Sigmoid colon (tissue), 4 donors: ENCODE data around the gene TXN.

Experiments
- POLR2A ChIP-seq, 2 donors: fragments of 450-650 bp; IDR thresholded peaks; one replicate each; pipeline ENCODE4 v1.6.1; 2016; ENCODE audit warnings: antibody characterized with exemption in 2 of 2, mild to moderate bottlenecking in 2 of 2, moderate library complexity in 2 of 2
- POLR2AphosphoS5 ChIP-seq, 4 donors: sonication (generic); formaldehyde crosslinking; IDR thresholded peaks; one replicate each; pipeline ENCODE4 v1.6.1; 2017; ENCODE audit warnings: antibody characterized with exemption in 4 of 4
- TF ChIP-seq, protein P1 (sequence below), 4 experiments: fragments of 450-650 bp in 3 of 4; fragments of 200-600 bp in 1 of 4; IDR thresholded peaks; one replicate each; pipeline ENCODE4 v1.5.1; 2016 to 2019; ENCODE audit warnings: antibody characterized with exemption in 4 of 4, mild to moderate bottlenecking in 3 of 4, moderate library complexity in 2 of 4

DNA sequence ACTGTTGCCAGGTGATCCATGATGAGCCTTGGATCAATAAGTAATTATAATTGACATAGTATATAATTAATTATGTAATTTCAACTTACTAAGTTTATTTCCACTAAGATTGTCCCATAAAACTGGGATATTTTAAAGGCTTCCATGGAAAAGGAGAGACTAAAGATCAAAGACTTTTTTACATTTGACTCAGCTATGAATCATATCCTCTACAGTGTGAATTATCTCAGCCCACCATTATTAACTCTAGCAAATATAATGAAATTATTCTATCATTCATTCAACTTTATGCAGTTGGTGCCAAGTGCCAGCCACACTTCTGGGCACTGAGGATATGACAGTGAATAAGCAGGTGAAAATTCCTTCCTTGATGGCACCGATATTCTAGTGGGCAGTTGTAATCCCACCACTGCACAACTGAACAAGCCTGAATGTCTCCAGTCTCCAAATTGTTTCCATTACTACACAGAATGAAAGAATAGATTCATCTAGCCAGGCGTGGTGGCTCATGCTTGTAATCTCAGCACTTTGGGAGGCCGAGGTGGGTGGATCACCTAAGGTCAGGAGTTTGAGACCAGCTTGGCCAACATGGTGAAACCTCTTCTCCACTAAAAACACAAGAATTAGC lies 21.9 kb upstream of the TXN start:
- no peak for TF ChIP-seq POLR2A (IDR thresholded peaks at IDR 0.05)
- TF ChIP-seq, protein P1, sequence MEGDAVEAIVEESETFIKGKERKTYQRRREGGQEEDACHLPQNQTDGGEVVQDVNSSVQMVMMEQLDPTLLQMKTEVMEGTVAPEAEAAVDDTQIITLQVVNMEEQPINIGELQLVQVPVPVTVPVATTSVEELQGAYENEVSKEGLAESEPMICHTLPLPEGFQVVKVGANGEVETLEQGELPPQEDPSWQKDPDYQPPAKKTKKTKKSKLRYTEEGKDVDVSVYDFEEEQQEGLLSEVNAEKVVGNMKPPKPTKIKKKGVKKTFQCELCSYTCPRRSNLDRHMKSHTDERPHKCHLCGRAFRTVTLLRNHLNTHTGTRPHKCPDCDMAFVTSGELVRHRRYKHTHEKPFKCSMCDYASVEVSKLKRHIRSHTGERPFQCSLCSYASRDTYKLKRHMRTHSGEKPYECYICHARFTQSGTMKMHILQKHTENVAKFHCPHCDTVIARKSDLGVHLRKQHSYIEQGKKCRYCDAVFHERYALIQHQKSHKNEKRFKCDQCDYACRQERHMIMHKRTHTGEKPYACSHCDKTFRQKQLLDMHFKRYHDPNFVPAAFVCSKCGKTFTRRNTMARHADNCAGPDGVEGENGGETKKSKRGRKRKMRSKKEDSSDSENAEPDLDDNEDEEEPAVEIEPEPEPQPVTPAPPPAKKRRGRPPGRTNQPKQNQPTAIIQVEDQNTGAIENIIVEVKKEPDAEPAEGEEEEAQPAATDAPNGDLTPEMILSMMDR (IDR thresholded peaks at IDR 0.05), result no peak
- no peak for TF ChIP-seq POLR2AphosphoS5 (IDR thresholded peaks at IDR 0.05)
